Trophoblast cell (in vitro differentiated cells and primary cell): ENCODE data around the gene PLEKHG7.
"Not testable (repeated sequence)": the region's sequence is repeated elsewhere in the genome, so short reads cannot be mapped to it uniquely, and the experiment has no call there.

Experiments
- DNase-seq, 2 donors: peaks; one replicate each; pipeline ENCODE4 v3.0.0-alpha.2; 2016
- H2AFZ ChIP-seq: 2 replicates; pipeline ENCODE4 v1.6.1; 2013; ENCODE audit warnings: low read length, moderate library complexity, mild to moderate bottlenecking; ENCODE audit not compliant: insufficient read depth, poor library complexity
- H2AK5ac ChIP-seq: 2 replicates; pipeline ENCODE4 v1.6.1; 2013; ENCODE audit warnings: mild to moderate bottlenecking, low read length
- H2BK120ac ChIP-seq: 2 replicates; pipeline ENCODE4 v1.6.1; 2013; ENCODE audit warnings: low read length, mild to moderate bottlenecking, moderate library complexity; ENCODE audit not compliant: insufficient read depth, poor library complexity
- H2BK12ac ChIP-seq: 2 replicates; pipeline ENCODE4 v1.6.1; 2013; ENCODE audit warnings: mild to moderate bottlenecking, low read length, moderate library complexity
- H2BK5ac ChIP-seq: 2 replicates; pipeline ENCODE4 v1.6.1; 2013; ENCODE audit warnings: low read length, low read depth, moderate library complexity, mild to moderate bottlenecking; ENCODE audit not compliant: poor library complexity
- H3K14ac ChIP-seq: 2 replicates; pipeline ENCODE4 v1.6.1; 2013; ENCODE audit warnings: mild to moderate bottlenecking, low read length
- H3K18ac ChIP-seq: 2 replicates; pipeline ENCODE4 v1.6.1; 2013; ENCODE audit warnings: mild to moderate bottlenecking, low read length
- H3K23ac ChIP-seq: 2 replicates; pipeline ENCODE4 v1.6.1; 2013; ENCODE audit warnings: low read length
- H3K27ac ChIP-seq: 2 replicates; pipeline ENCODE4 v1.5.1; 2013; ENCODE audit warnings: low read depth, mild to moderate bottlenecking, inconsistent platforms, low read length, moderate library complexity
- H3K27me3 ChIP-seq: 2 replicates; pipeline ENCODE4 v1.6.1; 2013; ENCODE audit warnings: inconsistent platforms, mild to moderate bottlenecking, low read length, moderate library complexity; ENCODE audit not compliant: insufficient read depth
- H3K36me3 ChIP-seq, 2 experiments: 1 replicate in 1 of 2; 2 replicates in 1 of 2; pipeline ENCODE4 v1.6.1; 2013; ENCODE audit warnings: low read length in 2 of 2, mild to moderate bottlenecking in 2 of 2, moderate library complexity in 1 of 2; ENCODE audit not compliant: insufficient read depth in 2 of 2, control insufficient read depth in 1 of 2
- H3K4ac ChIP-seq: 2 replicates; pipeline ENCODE4 v1.6.1; 2013; ENCODE audit warnings: low read depth, mild to moderate bottlenecking, low read length, moderate library complexity
- H3K4me1 ChIP-seq, 2 experiments: 1 replicate in 1 of 2; 2 replicates in 1 of 2; pipeline ENCODE4 v1.6.1; 2013; ENCODE audit warnings: low read length in 2 of 2, mild to moderate bottlenecking in 2 of 2, moderate library complexity in 1 of 2; ENCODE audit not compliant: insufficient read depth in 2 of 2, control insufficient read depth in 1 of 2
- H3K4me2 ChIP-seq: 2 replicates; pipeline ENCODE4 v1.6.1; 2013; ENCODE audit warnings: inconsistent platforms, mild to moderate bottlenecking, low read length, moderate library complexity
- H3K4me3 ChIP-seq: 2 replicates; pipeline ENCODE4 v1.5.1; 2013; ENCODE audit warnings: mild to moderate bottlenecking, low read depth, low read length, inconsistent platforms
- H3K79me1 ChIP-seq: one replicate; pipeline ENCODE4 v1.6.1; 2013; ENCODE audit warnings: low read length
- H3K79me2 ChIP-seq: 2 replicates; pipeline ENCODE4 v1.6.1; 2013; ENCODE audit warnings: low read length, mild to moderate bottlenecking; ENCODE audit not compliant: control insufficient read depth, insufficient read depth, poor library complexity
- H3K9ac ChIP-seq: 2 replicates; pipeline ENCODE4 v1.6.1; 2013; ENCODE audit warnings: mild to moderate bottlenecking, low read length
- H3K9me3 ChIP-seq: 2 replicates; pipeline ENCODE4 v1.6.1; 2013; ENCODE audit warnings: low read depth, mild to moderate bottlenecking, control low read depth, inconsistent platforms, low read length; ENCODE audit not compliant: insufficient read depth
- H4K12ac ChIP-seq: 2 replicates; pipeline ENCODE4 v1.6.1; 2013; ENCODE audit warnings: low read depth, mild to moderate bottlenecking, low read length, moderate library complexity
- H4K8ac ChIP-seq: 2 replicates; pipeline ENCODE4 v1.6.1; 2013; ENCODE audit warnings: low read depth, mild to moderate bottlenecking, low read length, moderate library complexity
- H4K91ac ChIP-seq: one replicate; pipeline ENCODE4 v1.6.1; 2013; ENCODE audit warnings: low read depth, mild to moderate bottlenecking, low read length, moderate library complexity
- WGBS: extraction: QIAGEN DNeasy Blood & Tissue Kit; methylation state at CpG from one replicate; pipeline ENCODE4 v1.1.7; 2013; ENCODE audit warnings: missing lambda C conversion rate; ENCODE audit not compliant: insufficient read length, insufficient coverage; ENCODE audit errors: extremely low coverage; 5-methylcytosine and 5-hydroxymethylcytosine counted together

Gene PLEKHG7

DNA sequence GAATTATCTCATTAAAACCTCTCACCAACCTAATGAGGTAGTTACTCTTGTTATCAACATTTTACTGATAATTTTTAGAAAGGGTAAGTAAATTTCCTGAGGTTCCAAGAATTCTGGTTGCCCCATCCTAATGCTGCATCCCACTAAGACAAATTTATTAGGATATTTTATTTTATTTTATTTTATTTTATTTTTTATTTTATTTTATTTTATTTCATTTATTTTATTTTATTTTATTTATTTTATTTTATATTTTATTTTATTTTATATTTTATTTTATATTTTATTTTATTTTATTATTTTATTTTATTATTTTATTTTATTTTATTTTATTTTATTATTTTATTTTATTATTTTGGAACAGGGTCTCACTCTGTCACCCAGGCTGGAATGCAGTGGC is 46.9 kb downstream of the PLEKHG7 start:
- H3K27ac ChIP-seq, H4K91ac ChIP-seq, H4K8ac ChIP-seq, H2BK5ac ChIP-seq, H3K9ac ChIP-seq, H3K79me1 ChIP-seq, H3K79me2 ChIP-seq, H3K36me3 ChIP-seq, DNase-seq, H2AK5ac ChIP-seq, H2BK120ac ChIP-seq, H4K12ac ChIP-seq, H3K9me3 ChIP-seq, H2BK12ac ChIP-seq, H3K4me3 ChIP-seq, H3K14ac ChIP-seq, H3K4me2 ChIP-seq, H3K23ac ChIP-seq, H3K4me1 ChIP-seq, H3K18ac ChIP-seq, H2AFZ ChIP-seq, H3K4ac ChIP-seq, H3K27me3 ChIP-seq: not testable (repeated sequence)

DNA sequence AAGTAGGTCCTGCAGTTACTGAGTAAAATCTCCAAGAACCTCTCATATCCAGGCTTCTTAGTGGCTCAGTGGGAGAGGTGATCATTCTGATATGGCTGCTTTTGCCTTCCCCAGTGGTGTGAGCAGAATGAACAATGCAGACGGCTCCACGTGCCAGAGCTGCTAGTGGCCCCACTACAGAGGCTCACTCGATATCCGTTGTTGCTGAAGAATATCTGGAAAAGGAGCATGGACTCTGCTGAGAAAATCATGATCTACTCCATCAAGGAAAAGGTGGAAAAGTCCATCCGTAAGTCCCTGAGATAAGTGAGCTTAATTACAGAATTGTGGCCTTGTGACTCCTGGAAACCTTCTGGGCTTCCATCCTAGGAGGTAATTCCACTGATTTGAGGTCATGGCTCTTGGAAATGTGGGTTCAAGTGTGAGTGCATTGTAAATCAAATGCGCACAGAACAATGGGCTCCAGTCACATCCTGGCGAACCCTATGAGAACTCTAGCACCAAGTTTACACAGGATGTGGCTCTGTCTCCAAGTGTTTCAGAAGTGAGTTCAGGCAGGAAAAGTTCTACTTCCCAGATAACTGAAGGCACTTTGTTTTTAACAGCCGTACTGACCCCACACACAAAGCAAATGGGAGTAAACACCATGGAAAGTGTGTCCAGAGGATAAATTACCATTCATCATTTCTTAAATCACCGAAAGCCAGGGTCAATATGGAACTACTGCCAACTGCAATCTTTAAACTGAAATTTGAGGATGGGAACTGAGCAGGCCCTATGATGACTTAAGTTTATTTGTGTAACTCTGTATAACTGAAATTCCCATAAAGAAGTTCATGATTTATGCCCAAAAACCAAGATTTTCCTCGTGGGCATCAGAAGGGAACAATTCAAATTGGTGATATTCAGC is 51.4 kb downstream of the PLEKHG7 start:
- no CpG with 5 or more reads among the region's 10 CpGs for WGBS
- Histone ChIP-seq H4K8ac (no peak overlapping the region), H2AFZ (no peak overlapping the region), H3K18ac (no peak overlapping the region), H3K23ac (no peak overlapping the region), H3K4me1 (no peaks in the 10 kb centered on the region), H3K9ac (no peak overlapping the region), H3K9me3 (no peaks in the 10 kb centered on the region), H2AK5ac (no peak overlapping the region), H3K4ac (no peak overlapping the region), H3K27ac (no peak overlapping the region), H3K79me1 (no peaks in the 10 kb centered on the region), H4K91ac (no peak overlapping the region), H3K4me2 (no peak overlapping the region), H4K12ac (no peak overlapping the region), H3K27me3 (no peaks in the 10 kb centered on the region), H3K4me3 (no peak overlapping the region), H2BK5ac (no peak overlapping the region), H3K36me3 (no peaks in the 10 kb centered on the region), H2BK120ac (no peak overlapping the region), H2BK12ac (no peak overlapping the region), H3K14ac (no peak overlapping the region), H3K79me2 (no peaks in the 10 kb centered on the region)
- no peak for DNase-seq

DNA sequence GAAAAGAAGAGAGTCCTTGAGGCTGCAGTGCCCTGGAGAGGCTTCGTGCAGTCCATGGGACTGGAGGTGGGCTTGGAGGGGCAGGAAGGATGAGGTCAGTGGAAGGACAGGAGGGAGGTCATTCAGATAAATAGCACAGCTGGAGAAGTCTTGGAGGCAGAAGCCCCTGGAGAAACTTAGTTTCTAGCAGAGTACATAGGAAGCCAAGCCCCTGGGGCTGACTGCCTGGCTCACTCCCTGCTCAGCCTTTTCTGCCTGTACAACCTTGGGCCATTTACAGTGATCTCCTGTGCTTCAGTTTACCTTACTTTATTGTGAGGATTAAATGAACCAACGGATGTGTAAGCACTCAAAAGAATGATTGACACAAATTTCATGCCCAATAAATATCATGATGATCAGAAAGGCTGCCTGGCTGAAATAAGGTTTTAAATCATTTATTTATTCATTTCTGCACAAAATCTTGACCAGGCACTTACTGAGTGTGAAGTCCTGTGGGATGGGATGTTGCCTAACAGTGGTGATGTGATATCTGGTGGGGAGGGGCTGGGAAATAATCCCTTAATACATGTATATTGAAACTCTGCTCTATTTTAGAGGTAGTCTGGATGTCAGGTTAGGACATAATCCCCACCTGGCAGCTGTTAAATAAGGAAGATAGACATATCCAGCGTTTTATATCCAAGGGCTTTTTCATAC is 54.3 kb downstream of the PLEKHG7 start:
- Histone ChIP-seq H2BK120ac (no peak overlapping the region), H3K4me1 (peaks cover 2 to 3% of the 10 kb centered on the region in 2 experiments), H3K36me3 (no peaks in the 10 kb centered on the region), H3K23ac (no peak overlapping the region), H2AFZ (no peak overlapping the region), H3K14ac (no peak overlapping the region), H2BK12ac (no peak overlapping the region), H3K27ac (no peak overlapping the region), H3K79me1 (no peaks in the 10 kb centered on the region), H3K9me3 (no peaks in the 10 kb centered on the region), H2BK5ac (no peak overlapping the region), H2AK5ac (no peak overlapping the region), H3K27me3 (no peaks in the 10 kb centered on the region), H3K4me3 (no peak overlapping the region), H3K4ac (no peak overlapping the region), H4K12ac (no peak overlapping the region), H3K9ac (no peak overlapping the region), H3K4me2 (no peak overlapping the region), H4K8ac (no peak overlapping the region), H3K79me2 (no peaks in the 10 kb centered on the region), H4K91ac (no peak overlapping the region), H3K18ac (no peak overlapping the region)
- no CpG with 5 or more reads among the region's 3 CpGs for WGBS
- DNase-seq = no peak

DNA sequence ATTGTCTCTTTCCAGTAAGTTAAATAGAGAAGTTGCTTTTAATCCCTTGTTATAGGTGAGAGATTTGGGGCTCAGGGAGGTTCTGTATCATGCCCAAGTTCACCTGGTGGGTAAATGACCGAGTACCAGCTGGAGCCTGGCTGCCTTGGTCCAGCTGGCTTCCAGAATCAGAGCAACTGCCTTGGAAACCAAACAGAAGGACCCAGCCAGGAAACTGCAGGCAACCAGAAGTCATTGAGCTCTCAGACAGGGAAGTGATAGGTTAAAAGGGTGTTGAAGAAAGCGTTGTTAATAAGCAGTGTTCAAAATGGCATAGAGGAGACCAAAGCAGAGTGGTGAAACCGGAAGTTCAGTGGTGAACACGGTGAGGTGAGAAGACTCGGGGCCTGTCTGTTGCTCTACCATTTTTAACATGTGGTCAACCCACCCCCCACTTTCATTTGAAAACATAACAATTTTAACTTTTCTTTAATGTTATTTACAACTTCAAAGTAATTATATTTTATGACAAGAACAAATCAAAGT is 54.9 kb downstream of the PLEKHG7 start:
- Histone ChIP-seq H2BK120ac (no peak overlapping the region), H3K27ac (no peak overlapping the region), H3K9me3 (no peaks in the 10 kb centered on the region), H2AFZ (no peak overlapping the region), H4K91ac (no peak overlapping the region), H3K9ac (no peak overlapping the region), H3K79me1 (no peaks in the 10 kb centered on the region), H3K4ac (no peak overlapping the region), H3K36me3 (no peaks in the 10 kb centered on the region), H3K79me2 (no peaks in the 10 kb centered on the region), H4K8ac (no peak overlapping the region), H3K4me3 (no peak overlapping the region), H3K4me1 (peaks cover 2 to 3% of the 10 kb centered on the region in 2 experiments), H4K12ac (no peak overlapping the region), H3K14ac (no peak overlapping the region), H3K23ac (no peak overlapping the region), H2BK5ac (no peak overlapping the region), H3K4me2 (no peak overlapping the region), H3K27me3 (no peaks in the 10 kb centered on the region), H2AK5ac (no peak overlapping the region), H3K18ac (no peak overlapping the region), H2BK12ac (no peak overlapping the region)
- no CpG with 5 or more reads among the region's 5 CpGs for WGBS
- DNase-seq = no peak
